GM21717 (cell line): Measurements from ENCODE around the gene AKT1.

ENCODE experiments used
- ATAC-seq: cut with Tn5 transposase; IDR thresholded peaks from one replicate; pipeline ENCODE4 v1.9.1; 2021; ENCODE audit warnings: mild to moderate bottlenecking, moderate library complexity; ENCODE audit not compliant: unreplicated experiment

Gene AKT1

GRCh38 chr14:104786726-104787675, 8.5 kb downstream of the AKT1 start:
- ATAC-seq: no peak

GRCh38 chr14:104786091-104786586, 9.4 kb downstream of the AKT1 start:
- no peak for ATAC-seq

DNA sequence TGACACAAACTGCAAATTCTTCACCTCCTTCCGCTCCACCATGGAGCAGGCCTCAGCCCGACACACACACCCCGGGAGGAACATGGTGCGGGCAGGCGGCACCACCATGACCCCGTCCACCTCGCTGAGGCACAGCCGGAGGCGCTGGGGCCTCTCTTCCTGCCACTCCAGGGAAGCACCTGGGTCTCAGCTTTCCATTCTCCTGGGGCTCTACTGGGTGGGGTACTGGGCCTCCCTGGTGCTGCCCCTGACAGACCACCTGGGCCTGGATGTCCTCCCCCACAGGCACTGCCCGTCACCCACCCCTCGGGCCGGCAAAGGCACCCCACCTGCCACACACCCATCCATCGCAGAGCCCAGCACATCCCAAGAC, 9.9 kb downstream of the AKT1 start:
- ATAC-seq: no peak

DNA sequence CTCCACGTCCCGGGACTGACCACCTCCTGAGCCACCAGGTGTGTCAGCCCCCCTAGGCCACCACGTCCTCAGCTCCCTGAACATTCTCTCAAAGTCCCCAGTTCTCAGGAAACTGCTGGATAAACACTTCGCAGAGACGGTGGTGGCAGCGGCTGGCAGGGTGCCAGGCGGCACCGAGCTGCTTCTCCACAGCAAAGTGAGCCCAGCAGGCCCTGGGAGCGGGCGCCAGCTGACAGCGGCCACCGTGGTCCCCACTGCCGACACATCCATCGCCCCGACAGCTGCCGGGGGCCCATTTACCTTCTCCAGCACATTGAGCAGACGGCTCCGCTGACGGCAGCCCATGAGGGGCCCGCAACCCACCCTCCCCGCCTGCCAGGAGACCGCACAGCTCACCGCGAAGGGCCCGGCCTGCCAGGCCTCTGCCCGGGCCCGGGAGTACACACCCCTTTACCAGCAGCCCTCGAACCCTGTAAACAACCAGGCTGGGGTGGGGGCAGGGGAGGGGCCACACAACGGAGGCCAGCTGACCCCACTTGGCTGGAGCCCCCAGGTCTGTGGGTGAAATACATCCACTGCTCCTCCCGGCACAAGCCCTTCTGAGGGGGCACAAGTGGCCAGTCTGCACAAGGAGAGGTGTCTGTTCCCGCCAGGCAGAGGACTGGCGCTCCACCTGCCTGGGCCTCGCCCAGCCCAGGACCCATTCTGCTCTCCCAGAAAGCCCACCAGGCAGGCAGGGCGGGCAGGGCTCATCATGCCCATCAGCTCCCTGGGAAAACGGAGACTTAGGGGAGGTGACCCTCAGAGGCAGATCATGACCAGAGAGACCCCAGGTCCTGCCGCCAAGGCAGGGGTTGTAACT, 10.5 kb downstream of the AKT1 start:
- no peak for ATAC-seq

DNA sequence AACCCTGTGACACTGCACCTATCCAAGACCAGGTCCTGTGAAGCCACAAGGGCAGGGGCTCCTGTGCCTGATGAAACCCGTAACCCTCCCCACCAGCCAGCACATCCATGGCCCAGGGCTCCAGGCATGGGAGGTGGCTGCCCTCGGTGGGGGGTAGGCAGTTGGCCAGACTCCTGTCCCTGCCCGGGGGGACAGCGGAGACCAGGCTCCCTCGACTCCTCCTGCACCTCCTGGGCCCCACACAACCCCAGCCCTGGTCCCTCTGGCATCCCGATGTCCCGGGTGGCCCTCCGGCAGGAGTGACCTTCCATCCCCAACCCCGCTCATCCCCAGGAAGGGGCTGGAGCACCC, 11.4 kb downstream of the AKT1 start:
- ATAC-seq: no peak

DNA sequence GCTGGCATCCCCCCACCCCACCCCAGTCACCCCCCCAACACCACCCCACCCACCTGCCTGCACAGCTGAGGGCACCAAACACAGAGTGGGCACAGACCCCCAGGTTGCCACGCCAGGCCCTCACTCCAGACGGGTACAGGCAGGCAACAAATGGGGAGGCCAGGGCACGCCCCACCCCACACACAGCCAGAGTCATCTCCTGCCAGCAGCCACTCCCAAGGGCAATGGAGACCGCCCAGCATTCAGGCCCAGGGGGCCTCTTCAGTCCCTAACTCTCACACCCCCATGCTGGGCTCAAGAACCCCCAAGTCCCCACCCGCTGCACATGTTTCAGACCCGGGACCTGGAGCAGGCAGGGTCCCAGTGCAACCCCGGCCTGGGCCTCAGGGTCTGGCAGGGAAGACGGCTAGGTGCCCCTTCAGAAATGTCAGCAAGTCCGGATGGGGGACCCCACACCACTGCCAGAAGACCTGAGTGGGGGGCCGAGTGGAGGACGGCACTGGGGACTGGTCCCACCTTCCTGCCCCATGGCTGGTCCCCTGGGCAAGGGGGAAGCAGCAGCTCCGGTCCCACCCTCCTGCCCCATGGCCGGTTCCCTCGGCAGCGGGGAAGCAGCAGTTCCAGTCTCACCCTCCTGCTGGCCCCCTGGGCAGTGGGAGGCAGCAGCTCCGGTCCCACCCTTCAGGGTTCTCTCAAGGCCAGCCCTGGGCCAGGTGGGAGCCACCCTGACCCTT, 11.9 kb downstream of the AKT1 start:
- no peak for ATAC-seq

DNA sequence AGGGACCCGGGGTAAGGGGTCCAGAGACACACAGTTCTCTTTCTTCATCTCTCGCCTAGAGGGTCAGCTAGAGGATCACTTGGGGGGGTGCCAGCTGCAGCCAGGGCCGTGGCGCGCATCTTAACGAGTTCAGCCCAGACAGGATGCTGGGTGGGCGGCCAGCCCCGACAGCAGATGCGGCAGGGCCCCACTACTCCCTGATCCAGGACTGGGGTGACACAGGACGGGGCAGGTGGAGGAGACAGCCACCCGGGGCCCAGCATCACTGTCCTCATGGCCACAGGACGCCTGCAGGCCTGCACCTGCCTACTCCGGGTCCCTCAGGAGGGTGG, 12.8 kb downstream of the AKT1 start:
- ATAC-seq: no peak

GRCh38 chr14:104782086-104782807, 13.3 kb downstream of the AKT1 start:
- ATAC-seq: no peak

- ATAC-seq: no peak
Observed at GRCh38 chr14:104781271-104782077, 14.1 kb downstream of the AKT1 start.

DNA sequence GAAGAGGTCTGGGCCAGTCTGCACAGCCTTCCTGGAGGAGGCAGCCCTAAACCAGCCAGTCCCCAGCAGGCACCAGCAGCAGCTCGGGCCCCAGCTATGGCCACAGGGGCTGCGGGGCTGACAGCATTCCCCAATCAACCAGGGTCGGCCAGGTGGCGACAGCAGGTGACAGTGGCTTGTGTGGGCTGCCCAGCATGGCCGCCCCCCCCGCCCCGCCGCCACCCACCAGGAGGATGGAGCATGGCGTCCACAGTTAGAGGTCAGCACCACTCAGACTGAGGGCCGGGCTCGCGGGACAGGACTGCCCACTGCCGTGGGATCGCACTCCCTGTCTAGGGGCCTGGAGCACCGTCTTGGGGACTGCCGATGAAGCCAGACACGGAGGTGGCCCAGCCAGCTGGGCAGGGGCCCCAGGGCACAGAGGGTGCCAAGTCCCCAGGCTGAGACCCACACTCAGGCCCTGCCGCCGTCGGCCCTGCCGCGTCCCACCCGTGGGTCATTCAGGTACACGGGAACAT, 15.0 kb downstream of the AKT1 start:
- no peak for ATAC-seq

DNA sequence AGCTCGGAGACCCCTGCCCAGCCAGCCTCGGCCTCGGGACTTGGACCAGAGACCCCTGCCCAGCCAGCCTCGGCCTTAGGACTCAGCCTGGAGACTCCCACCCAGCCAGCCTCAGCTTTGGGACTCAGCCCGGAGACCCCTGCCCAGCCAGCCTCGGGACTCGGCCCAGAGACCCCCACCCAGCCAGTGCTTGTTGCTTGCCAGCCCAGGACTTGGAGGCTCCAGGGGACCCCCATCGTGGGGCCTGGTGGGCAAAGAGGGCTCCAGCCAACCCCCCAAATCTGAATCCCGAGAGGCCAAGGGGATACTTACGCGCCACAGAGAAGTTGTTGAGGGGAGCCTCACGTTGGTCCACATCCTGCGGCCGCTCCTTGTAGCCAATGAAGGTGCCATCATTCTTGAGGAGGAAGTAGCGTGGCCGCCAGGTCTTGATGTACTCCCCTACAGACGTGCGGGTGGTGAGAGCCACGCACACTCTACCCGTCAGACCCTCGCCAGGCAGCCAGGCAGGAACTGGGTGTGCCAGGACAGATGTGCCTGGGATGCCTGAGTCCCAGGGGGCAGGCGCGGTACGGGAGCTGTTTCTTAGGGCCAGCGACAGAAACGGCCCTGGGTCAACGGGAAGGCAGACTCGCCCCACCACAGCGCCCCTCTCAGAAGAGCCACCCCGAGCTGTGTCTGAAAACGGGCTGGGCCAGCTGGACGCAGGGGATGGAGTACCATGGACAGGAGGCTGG, 15.6 kb downstream of the AKT1 start:
- ATAC-seq: no peak

DNA sequence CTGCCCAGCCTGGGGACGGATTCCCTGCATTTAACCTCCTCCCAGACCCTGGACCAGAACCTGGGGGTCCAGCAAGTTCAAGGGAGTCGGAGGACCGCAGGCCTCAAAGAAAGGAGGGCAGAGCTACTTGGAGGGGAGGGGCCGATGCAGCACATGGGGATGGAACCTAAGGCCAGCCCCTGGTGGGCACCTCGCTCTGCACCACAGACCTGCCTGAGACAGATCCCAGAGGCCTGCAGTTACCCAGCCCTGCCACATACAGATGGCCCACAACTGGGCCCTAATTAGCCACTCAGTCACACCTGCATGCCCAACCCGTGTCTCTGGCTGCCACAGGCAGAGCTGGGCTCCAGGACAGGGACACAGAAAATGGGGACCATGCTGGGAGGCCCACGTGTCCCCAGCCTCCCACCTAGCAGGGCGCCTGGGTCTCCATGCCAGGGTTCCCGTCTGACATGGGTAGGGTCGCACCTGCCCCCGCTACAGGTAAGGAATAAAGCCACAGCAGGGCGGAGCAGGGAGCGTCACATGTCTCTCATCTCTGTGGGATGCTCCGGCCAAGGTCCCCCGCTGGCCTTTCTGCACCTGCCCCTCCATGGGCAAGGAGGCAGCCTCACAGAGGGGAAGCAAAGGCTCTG, 16.7 kb downstream of the AKT1 start:
- no peak for ATAC-seq

GRCh38 chr14:104777808-104778249, 17.7 kb downstream of the AKT1 start:
- ATAC-seq: no peak

GRCh38 chr14:104776961-104777807, 18.4 kb downstream of the AKT1 start:
- ATAC-seq: no peak

GRCh38 chr14:104776481-104776880, 19.1 kb downstream of the AKT1 start:
- no peak for ATAC-seq

DNA sequence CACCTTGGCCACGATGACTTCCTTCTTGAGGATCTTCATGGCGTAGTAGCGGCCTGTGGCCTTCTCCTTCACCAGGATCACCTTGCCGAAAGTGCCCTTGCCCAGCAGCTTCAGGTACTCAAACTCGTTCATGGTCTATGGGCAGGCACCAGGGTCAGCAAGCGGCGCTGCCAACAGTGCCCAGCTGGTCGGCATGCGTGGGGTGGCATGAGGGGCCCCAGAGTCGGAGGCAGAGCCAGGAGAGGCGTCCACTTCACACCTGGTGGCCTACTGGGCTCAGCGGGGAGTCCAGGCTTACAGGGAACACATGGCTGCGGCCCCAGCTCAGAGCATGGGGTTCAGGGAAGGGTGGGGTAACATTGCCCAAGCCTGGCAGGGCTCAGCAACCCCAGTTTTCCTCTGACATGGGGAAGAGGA, 20.5 kb downstream of the AKT1 start:
- no peak for ATAC-seq

- ATAC-seq: no peak
Observed at GRCh38 chr14:104774453-104775072, 21.0 kb downstream of the AKT1 start.
